NCI-H748 (cell line): Measurements from ENCODE around the gene PLXNC1.

Experiments used
- DNase-seq: peaks from one replicate; lab custom pipeline; 2025; ENCODE audit not compliant: unreplicated experiment; lab: John Stamatoyannopoulos, UW

The PLXNC1 gene

DNA sequence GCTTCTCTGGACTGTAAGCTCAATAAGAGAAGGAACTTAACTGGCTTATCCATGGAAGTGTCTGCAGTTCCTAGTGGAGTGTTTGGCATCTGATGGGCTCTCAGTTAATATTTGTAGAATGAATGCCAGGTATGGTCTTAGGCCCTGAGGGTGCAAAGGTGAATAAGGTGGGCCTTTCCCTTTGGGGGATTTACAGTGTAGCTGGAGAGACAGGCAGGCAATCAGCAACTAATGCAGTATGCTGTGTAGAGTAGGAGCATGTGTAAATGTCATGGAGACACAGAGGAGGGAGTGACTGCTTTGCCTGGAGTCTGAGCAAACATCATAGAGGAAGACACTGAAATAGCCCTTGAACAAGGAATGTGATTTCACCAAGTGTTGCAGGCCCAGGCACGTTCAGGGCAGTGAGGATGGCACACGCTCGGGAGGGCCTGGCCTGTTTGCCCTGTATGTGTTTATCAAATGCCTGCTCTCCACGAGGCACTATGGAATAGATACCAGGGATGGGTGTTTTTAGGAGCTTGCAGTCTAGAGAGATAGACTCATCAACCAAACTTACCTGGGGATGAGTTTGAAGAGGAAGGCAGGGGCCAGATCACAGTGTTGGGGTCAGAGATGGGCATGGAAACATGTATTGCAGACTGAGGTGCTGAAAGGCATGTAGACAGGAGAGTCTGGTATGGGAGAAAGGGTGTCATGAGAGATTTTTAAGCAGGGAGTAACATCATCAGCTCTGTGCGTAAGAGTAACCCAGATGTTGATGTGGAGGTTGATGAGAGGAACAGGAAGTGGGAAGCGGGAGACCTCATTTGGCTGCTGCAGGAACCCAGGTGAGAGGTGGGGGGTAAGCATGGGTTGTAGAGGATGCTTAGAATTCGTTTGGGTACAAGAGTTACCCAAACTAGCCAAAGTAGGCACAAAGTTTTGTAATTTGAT is 54.1 kb downstream of the PLXNC1 start:
- DNase-seq = peak; percentile 32

DNA sequence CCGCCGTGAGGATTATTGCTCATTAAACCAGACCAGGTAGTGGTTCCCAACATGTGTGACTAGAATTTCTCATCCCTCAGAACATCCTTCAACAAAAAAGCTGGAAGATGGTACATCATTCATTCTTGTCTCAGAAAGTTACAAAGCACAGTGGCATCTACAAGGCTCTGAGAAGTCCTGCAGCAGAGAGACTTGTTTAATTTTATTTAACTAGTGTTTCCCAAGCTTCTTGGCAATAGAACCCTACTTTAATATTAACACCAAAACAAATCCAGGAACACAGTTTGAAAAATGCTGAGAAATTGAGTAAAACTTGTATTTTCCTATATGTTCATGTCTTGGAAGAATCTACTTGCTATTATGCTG is 54.8 kb downstream of the PLXNC1 start:
- DNase-seq = no peak

DNA sequence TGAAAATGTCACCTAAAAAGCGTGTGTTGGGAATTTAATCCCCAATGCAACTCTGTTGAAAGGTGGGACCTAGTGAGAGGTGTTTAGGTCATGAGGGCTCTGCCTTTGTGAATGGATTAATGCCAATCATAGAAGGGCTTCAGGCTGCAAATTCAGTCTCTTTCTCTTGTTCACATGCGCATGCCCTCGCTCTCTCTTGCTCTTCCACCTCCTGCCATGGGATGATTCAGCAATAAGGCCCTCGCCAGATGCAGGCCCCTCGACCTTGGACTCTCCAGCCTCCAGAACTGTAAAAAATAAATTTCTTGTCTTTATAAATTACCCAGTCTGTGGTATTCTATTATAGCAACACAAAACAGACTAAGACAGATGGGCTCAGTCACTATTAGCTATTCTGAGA is 55.4 kb downstream of the PLXNC1 start:
- DNase-seq = no peak

DNA sequence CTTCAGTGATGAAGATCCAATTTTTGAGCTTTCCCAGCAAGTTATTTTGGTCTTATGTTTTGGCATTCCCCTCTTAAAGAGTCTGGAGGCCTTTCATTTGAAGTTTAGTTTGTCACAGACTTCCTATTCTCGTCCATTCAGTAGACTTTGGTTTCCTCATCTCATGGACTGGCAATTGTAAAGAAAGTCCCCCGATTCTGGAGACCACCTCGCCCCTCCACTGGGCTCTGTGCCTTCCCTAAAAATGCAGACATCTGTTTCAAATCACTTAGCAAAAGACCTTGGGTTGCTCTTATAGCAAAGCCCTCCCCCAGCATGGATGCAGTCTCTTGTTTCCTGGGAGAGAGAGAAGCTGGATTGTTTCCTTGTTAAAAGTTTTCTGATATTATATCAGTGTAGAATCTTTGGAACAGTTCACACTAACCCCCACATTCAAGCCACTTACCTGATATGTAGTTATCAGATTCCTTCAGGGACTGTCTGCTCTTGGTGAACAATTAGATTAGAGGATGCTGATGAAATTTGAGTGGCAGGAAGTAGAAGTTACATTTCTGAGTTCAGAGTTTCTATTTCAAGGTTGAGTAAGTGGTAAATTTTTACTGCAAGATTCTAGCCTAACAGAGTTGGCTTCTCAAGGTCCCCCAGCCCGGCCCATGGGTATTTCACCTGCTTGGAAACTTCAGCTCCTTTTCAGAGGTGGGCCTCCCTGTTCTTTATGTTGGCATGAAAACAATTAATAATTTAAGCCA is 56.3 kb downstream of the PLXNC1 start:
- no peak for DNase-seq

DNA sequence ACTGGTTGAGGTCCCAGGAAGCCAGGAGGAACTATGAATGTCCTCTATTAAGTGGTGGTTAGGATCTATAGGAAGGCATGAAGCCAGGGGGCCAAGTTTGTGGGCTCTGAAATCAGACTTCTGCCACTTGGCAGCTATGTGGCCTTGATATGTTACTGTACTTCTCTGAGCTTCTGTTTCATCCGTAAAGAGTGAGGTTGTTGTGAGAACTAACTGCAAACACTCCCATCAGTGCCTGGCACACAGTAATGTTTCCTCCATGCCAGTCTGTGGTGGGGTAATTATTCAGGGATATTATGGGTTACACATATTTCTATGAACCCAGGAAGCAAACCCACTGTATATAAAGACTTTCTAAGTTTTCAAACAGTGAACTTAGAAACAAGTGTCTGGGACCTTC is 57.4 kb downstream of the PLXNC1 start:
- no peak for DNase-seq

DNA sequence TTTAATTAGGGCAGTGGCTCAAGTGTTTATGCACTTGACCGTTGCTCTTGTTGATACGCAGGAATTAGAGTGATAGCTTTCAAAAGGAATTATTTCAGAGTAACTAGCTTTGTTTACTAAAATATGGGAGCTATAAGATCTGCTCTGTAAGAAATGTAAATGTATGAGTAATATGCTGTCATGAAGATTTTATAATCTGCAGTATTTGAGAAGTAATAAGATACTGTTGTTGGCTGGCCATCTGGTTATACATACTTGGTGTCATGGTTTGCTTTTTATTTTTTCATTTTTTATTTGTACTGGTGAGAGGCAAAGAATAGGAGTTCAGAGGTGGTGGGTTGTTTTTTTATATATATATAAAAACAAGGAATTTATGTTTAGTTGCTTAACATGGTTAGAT is 58.5 kb downstream of the PLXNC1 start:
- DNase-seq = no peak

DNA sequence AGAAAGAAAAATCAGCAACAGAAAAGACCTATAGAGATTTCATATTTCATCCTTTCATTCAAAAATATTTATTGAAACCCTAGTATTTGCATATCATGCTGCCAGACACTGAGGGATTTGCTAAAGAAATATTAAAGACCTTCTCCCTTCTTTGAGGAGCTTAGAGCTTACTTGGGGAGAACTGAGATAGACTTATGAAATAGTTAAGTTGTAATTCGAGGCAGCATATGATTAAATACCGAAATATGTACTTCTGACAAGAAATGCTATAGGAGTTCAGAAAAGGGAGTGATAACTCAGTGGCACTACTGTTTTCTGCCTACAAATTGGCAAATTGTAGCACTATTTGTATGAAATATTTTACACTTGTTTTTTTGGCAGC is 59.1 kb downstream of the PLXNC1 start:
- DNase-seq = no peak

DNA sequence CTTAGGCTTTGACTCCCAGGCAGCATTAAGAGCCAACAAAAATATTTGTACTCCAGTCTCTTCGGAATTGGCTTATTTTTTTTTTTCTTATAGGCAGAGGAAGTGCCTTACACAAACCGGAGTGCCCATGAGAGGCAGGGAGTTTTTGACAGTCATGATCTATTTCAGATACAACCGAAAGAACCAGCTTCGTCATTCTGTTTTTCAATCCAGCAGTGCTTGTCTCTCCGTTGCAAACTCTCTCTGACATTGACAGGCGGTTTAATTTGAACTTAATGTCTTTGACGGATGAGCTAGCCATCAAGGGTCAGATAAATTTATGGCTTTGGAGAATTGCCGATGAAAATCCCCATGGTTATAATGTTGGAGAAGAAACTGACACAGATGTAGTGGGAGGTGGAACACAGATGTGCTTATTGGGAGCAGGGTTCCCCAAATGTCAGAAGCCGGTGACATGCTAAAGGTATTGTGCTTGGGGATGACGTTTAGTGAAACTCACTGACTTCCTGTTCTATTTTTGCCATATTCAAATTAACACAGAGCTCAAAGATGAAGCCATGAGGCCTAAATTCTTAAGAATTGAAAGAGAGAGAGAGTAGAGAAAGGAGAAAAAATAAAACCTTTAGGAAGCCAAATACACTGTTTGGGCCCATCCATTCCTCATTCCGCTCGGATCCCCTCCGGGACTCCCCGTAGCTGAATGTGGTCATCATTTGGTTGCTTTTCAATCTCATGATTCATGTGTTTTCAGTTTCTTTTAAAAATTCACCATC is 59.7 kb downstream of the PLXNC1 start:
- DNase-seq = no peak

DNA sequence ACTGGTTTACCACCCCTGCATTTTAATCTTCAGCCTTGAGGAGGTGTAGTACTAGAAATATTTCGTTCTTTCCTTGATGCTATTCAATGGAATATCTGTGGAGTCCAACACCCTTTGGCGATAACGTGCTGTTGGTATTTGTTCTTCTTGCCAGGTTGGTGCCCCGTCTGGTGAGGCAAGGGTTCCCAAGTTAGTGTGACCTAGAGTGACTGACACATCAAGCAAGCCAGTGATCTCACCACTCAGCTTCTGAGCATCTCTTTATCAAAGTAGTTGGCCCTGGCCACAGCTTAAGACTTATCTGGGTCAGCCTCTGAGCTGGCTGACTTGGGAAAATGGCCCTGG is 60.2 kb downstream of the PLXNC1 start:
- no peak for DNase-seq

DNA sequence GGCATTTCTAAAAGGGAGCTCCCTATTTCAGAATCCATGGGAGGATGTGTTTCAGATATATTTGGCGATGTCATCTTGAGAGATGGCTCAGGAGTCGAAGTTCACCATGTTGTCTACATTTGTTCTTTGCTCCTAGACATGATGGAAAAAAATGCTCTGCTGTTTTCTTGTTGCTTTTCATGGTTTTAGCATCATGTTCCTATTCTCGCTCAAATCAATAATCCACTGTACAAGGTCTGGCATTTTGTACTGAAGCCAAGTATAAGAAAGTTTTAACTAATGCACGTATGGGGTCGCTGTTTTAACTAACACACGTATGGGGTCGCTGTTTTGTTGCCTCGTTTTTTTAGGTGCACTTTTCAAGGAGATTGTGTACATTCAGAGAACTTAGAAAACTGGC is 60.9 kb downstream of the PLXNC1 start:
- no peak for DNase-seq

DNA sequence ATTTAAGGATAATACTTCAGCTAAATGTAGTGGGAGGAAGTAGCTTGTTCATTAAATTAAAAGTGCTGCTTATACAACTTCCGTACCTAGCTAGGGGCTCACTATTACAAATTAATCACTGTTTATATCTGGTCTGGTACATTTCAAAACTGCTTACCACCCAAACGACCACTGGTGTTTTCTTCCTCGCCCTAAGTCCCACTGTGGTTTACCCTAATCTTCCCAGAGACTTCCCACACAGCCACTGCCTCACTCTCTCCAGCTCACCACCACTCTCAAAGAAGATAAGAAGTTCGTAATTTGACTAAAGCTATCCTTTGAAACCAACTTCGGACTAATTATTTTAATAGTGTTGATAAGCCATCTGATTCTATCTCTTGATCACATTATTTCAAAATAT is 62.6 kb downstream of the PLXNC1 start:
- DNase-seq = no peak

DNA sequence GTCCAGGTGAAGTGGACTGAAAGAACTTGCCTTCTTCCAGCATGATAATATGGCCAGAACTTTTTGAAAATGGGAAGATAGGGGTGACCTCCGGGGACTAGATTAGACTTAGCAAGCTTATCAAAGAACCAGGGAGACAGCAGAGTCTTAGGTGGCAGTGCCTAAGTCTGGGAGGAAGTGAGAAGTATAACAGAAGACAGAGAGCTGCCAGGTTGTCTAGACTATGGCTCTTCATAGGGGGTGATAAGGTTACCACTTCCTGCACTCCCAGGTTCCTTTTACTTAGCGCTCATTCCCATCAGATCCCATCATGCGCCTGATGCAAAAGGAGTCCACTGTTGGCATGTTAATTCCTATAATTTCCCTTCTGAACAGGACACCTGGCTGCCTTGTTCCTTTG is 69.9 kb downstream of the PLXNC1 start:
- DNase-seq = no peak

DNA sequence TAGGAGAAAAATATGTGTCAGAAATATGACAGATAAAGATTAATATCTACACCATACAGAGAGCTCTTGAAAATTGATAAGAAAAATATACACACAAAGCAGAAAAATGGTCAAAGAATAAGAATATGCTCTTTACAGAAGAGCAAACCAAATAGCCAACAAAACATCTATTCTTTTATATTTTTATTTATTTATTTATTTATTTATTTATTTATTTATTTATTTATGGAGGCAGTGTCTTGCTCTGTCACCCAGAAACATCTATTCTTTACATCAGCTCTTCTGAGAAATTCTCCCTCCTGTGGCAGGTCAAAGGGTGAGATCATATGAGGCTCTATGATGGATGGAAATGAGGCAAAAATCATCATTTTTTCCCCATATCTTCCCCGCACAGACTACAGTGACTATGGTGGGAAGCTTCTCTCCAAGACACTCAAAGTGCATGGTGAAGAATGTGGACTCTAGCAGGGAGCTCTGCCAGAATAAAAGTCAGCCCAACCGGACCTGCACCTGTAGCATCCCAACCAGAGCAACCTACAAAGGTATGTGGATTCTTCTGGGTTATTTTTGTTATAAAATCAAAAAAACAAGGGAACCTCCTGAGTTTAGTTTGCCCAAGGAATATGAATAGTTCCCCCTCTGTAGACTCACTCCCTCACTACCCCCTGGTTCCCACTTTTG is 71.4 kb downstream of the PLXNC1 start:
- no peak for DNase-seq

DNA sequence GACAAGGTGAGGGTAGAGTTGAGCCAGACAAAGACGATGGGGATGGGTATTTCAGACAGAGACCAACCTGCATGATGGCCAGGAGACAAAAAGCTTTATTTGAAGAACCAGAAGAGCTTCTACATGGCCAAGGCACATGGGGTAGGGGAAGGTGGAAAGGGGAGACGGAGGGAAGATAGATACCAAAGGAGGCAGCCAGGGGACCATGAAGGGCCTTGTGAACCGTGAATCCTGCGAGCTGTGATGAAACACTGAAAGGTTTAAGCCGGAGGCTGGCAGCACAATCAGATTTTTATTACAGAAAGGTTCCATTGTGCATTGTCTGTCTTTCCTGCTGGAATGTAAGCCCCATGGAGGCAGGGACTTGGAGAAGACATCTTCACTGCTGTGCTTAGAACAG is 72.4 kb downstream of the PLXNC1 start:
- DNase-seq = no peak

DNA sequence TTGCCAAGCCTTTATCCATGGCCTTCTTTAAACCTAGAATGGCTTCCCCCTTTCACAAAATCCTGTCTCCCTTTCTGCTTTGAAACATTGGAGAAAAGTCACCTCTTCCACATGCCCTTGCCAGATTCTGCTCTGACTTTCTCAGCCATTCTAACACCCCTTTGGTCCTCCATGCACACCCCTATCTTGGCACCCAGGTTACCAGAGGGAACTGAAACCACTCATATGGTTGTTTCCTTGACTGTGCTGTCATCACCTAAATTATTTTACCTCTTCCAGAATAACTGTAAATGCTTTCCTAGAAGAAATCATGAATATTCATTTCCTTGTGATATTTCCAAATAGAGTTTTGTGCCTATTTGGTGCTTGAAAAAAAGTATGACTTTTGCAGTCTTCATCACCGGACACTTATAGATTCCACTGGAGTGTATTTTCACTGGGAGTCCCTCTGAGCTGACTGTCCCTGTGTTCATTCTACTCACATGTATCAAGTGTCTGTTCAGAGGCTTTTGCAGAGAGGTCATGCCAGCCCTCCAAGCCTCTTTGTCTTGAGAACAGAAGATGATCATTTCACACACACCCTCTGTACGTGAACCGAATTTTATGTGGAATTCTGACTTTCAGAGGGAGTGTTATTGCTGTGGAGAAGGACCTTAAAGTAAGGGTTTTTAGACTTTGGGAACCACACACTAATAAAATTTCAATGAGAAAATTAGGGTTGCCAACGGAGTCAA is 74.1 kb downstream of the PLXNC1 start:
- DNase-seq = no peak

DNA sequence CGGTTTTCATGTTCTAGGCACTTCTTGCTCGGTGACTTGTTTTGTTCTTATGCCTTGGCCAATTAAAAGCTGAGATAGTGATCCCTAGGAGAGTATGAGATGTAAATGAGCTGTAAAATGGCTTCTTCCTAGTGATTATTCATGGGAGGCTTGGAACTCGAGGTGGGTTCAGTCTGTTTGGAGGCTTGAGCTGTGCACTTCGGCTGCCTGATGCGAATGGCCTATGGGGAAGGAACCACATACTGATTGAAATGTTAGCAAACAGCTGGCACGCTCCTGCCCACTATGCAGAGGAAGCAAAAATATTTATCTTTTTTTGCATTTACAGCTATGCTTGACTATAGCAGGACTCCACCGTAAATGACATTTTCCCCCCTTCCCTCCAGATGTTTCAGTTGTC is 75.5 kb downstream of the PLXNC1 start:
- no peak for DNase-seq

DNA sequence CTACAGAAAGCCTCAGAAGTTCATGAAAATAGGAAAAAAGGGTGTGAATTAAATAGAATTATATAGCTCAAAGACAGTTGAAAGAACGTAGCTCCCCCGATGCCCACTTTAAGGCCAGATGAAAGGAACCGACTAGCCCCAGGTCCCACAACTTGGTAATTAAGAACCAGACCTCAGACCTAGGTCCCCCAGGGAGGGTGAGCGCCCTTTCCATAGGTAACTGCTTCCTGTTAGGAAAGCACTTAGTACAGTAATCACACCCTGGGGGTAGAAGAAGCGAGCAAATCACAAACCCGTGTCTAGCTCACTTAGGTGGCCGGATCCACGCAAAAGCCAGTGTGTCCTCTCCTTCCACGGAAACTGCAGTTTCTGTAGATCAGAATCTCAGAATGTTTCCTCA is 77.1 kb downstream of the PLXNC1 start:
- DNase-seq = no peak

DNA sequence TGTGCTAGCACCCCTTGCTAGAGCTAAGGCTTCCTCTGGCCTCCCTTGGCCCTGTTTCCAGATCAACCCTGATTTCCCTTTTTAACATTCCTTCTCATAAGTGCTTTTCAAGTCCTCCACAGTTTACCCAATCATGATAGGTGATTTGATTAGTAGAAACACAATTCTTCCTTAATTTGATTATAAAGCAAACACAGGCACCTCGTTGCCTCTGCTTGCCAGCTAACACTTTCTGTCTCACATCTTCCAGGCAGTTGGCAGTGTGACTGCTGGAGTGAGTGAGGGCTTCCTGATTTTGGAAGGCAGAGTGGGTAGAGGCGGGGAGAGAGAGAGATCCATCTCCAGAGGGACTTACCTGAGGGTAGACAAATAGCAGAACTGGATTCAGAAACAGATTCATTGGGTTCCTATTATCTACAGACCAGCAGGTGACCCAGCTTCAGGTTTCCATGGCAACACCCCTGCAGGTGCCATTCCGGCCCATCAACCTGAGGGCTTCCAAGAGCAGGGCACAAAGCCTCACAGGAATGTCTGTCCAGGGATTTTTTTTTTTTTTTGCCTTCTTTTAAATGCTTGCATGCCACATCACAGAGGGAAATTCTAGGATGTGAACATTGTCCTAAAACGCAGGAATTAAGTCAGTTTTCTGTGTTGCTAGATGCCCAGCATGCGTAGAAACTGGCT is 77.7 kb downstream of the PLXNC1 start:
- peak; percentile 64 for DNase-seq

DNA sequence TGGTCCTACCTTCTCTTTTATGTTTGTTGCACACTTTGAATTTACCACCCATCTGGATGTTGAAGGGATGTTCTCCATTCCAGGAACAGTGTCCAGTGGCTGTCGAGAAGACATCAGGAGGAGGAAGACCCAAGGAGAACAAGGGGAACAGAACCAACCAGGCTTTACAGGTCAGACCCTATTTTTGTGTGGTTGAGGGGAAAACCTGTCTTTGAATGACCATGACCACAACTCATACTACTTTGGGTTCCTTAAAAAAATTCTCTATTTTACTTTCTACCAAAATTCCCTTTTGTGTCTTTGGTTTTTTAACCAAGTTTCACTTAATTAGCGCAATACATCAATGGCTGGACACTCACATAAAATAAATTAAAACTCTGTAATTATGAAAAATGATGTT is 78.7 kb downstream of the PLXNC1 start:
- DNase-seq = no peak

DNA sequence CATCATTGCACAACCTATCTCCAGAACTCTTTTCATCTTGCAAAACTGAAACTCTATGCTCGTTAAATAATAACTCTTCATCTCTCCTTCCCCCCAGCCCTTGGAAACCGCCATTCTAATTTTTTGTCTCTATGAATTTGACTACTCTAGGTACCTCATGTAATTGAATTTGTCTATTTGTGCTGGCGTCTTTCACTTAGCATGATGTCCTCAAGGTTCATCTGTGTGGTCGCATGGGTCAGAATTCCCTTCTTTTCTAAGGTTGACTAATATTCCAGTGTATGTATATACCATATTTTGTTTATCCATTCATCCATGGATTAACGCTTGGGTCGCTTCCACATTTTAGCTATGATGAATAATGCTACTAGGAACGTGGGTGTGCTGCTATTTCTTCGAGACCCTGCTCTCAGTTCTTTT is 80.1 kb downstream of the PLXNC1 start:
- no peak for DNase-seq
